ENCODE data around the gene CYB5R2.

DNA sequence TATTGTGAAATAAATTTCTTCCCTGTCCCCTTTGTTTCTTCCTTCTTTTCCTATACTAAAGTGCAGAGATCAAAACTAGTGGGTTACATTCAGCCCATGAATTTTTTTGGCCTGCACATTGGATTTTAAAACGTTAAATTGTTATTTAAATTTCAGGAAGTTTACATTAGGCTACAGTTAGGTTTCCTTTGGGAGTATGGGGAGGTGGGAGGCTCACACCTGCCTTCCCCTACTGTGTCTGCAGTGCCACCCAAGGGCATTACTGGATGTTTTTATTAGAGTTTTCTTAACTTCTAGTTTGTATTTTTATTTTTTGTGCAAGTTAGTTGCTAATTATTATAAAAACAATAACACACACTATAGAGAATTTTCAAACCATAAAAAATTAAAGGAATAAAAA, 51.7 kb downstream of the CYB5R2 start:
- TF ChIP-seq CTCF (optimal IDR thresholded peaks at IDR 0.05 in 1 of 3, IDR thresholded peaks at IDR 0.05 in 1 of 3, conservative IDR thresholded peaks at IDR 0.05 in 1 of 3; ENCODE audit: extremely low read depth in 1 of 3, insufficient read depth in 2 of 3, low read length in 3 of 3): no peak
- no peak for TF ChIP-seq EZH2 (IDR thresholded peaks at IDR 0.05; ENCODE audit: low read length)
